Activated CD4-positive, alpha-beta T cell treated with anti-CD3 and anti-CD28 coated beads for 36 hours (primary cell): ENCODE results near the gene PCDHGB5. TPM values are rescaled to one million over a fixed set of nuclear protein-coding genes. Genes with fewer than 3 reads are reported as not detected.
"Not testable (repeated sequence)": the region's sequence is repeated elsewhere in the genome, so short reads cannot be mapped to it uniquely, and the experiment has no call there.

ENCODE experiments used
- ATAC-seq: fragments of 200-7000 bp; cut with Tn5 transposase; one replicate; pipeline ENCODE4 v1.10.0; 2021; ENCODE audit warnings: mild to moderate bottlenecking, moderate library complexity
- CTCF ChIA-PET: fragments of 350-600 bp; sonication (Branson Sonifier 250); formaldehyde crosslinking; loops from one replicate; lab custom pipeline; 2021; ENCODE audit warnings: antibody characterized with exemption; lab: Charles Lee
- POLR2A ChIA-PET: fragments of 350-600 bp; sonication (Branson Sonifier 250); formaldehyde crosslinking; loops from one replicate; lab custom pipeline; 2021; ENCODE audit warnings: antibody characterized with exemption, inconsistent platforms; lab: Charles Lee
- DNase-seq: peaks from one replicate; pipeline ENCODE4 v3.0.0-alpha.2; 2020
- H3K27ac Mint-ChIP-seq: one replicate; pipeline ENCODE4 v1.8.0; 2021; ENCODE audit warnings: mixed read lengths
- H3K27me3 Mint-ChIP-seq: one replicate; pipeline ENCODE4 v1.8.0; 2021; ENCODE audit warnings: mixed read lengths
- H3K36me3 Mint-ChIP-seq: one replicate; pipeline ENCODE4 v1.8.0; 2021; ENCODE audit warnings: low read depth, mixed read lengths
- H3K4me1 Mint-ChIP-seq: one replicate; pipeline ENCODE4 v1.8.0; 2021; ENCODE audit warnings: mixed read lengths
- H3K4me3 Mint-ChIP-seq: one replicate; pipeline ENCODE4 v1.8.0; 2021; ENCODE audit warnings: mild to moderate bottlenecking, moderate library complexity, mixed read lengths
- H3K9me3 Mint-ChIP-seq: one replicate; pipeline ENCODE4 v1.8.0; 2021; ENCODE audit warnings: low read depth, mixed read lengths
- intact Hi-C, 2 experiments: fragments of 100-400 bp; cut with DNase I in 1 of 2; cut with micrococcal nuclease in 1 of 2; formaldehyde crosslinking; loops; one replicate each; pipeline versions ENCODE4 v1.14.2 to v1.15.1; 2022 to 2024; cut with DNase I, micrococcal nuclease
- total RNA-seq, 2 experiments: library from RNA; stranded (reverse); gene quantifications; one replicate each; pipeline ENCODE4 v1.2.3, GENCODE V29; 2021

Gene PCDHGB5
- under 1 TPM; 0.05 to 0.09 TPM for total RNA-seq

DNA sequence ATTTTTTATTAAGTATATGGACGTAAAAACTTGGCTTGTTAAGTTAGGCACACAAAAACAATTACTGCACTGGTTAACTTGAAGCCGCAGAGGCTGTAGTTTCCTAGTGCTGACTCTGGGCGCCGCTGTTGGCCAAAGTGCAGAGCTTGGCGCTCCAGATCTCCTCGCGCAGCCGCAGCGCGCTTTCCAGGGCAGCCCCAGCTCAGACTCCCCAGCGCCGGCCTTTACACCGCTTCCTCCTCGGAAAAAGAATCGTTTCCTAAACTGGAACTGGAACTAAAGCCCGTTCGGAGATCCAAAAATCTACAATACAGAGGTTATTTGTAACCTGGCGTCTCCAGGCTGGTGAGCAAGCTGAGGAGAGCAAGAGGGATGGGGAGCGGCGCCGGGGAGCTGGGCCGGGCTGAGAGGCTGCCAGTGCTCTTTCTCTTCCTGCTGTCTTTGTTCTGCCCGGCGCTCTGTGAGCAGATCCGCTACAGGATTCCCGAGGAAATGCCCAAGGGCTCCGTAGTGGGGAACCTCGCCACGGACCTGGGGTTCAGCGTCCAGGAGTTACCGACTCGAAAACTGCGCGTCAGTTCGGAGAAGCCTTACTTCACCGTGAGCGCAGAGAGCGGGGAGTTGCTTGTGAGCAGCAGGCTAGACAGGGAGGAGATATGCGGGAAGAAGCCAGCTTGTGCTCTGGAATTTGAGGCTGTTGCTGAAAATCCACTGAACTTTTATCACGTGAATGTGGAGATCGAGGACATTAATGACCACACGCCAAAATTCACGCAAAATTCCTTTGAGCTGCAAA, at the start of gene PCDHGB5:
TSS of gene PCDHGB5 (plus strand) at position 192 of the 796 bp plus-strand sequence. CDS start at position 373, 181 bp downstream.
- ATAC-seq (peak; percentile 84), DNase-seq (peak; percentile 67)
- CTCF ChIA-PET = interaction anchor here (0.6 to 2.6 kb wide), 18 partner anchors 9 to 244 kb away, joined by 3 to 14 read pairs (median 4); partner anchors contain the start of genes PCDHGA10, PCDHGA11, PCDHGA12 and PCDHGB6
- H3K27ac Mint-ChIP-seq, intact Hi-C loops, POLR2A ChIA-PET, H3K4me1 Mint-ChIP-seq: not testable (repeated sequence)
- H3K27me3 Mint-ChIP-seq = peaks cover 53% of the 10 kb centered on the region
- H3K36me3 Mint-ChIP-seq = peaks cover 25% of the 10 kb centered on the region
- H3K9me3 Mint-ChIP-seq = peaks cover 17% of the 10 kb centered on the region
- peak within 1 kb of the TSS; percentile 52 for H3K4me3 Mint-ChIP-seq

- POLR2A ChIA-PET = no interaction called here
- peaks cover 17% of the 10 kb centered on the region for H3K36me3 Mint-ChIP-seq
- DNase-seq = peak; percentile 68
- CTCF ChIA-PET = interaction anchor here (0.7 to 1.6 kb wide), 6 partner anchors 12 to 208 kb away, joined by 3 to 6 read pairs (median 4); partner anchors contain the start of genes PCDHGA10, PCDHGA12, PCDHGA2 and PCDHGB3
- no peak within 1 kb of the TSS for H3K27ac Mint-ChIP-seq
- peak; percentile 71 for ATAC-seq
- no peaks in the 10 kb centered on the region for H3K4me1 Mint-ChIP-seq
- H3K27me3 Mint-ChIP-seq = peaks cover 63% of the 10 kb centered on the region
- intact Hi-C loops = loop anchor here (1.0 to 10.0 kb wide), 2 partner anchors 12 to 245 kb away; partner anchors contain the start of gene PCDHB3 (in 1 of the 2)
- peak within 1 kb of the TSS; percentile 31 for H3K4me3 Mint-ChIP-seq
- peaks cover 20% of the 10 kb centered on the region for H3K9me3 Mint-ChIP-seq
These were observed 47.7 kb upstream of the PCDHGB5 start, which contains the start of gene PCDHGB1 for GRCh38 chr5:141349917-141350619. Gene PCDHGB1 (plus strand): TSS chr5:141350099. CDS start chr5:141350261, 162 bp downstream.

- Mint-ChIP-seq H3K27ac (no peak overlapping the region), H3K27me3 (peaks cover 65% of the 10 kb centered on the region), H3K9me3 (peaks cover 14% of the 10 kb centered on the region), H3K36me3 (peaks cover 8% of the 10 kb centered on the region), H3K4me1 (no peaks in the 10 kb centered on the region), H3K4me3 (no peak overlapping the region)
- DNase-seq = no peak
- intact Hi-C loops = no loop called here
- POLR2A ChIA-PET = no interaction called here
- CTCF ChIA-PET = interaction anchor here (0.6 kb wide), 1 partner anchor 159 kb away, joined by 3 read pairs; the partner anchor contains the start of gene PCDHB10
- no peak for ATAC-seq
These were observed 46.2 kb upstream of the PCDHGB5 start for GRCh38 chr5:141351591-141351990.

DNA sequence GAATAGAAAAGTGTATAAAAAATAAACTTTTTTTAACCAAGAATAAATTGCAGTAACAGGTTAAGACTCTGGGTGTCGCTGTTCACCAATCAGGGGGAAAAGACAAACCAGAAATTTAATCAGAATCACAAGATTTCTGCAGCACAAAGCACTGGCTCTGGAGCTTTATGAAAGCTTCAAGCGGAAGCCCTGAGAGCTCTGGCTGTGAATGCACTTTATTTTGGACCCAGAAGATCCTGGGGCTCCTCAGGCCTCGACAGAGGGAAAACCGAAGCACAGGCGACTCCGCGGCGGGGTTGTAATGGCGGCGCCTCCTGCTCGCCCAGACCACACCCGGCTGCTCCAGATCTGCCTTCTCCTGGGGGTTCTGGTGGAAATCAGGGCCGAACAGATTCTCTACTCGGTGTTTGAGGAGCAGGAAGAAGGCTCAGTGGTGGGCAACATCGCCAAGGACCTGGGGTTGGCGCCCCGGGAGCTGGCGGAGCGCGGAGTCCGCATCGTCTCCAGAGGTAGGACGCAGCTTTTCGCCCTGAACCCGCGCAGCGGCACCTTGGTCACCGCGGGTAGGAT, 42.8 kb upstream of the PCDHGB5 start, which contains the start of gene PCDHGA4:
TSS of gene PCDHGA4 (plus strand) at position 122 of the 570 bp plus-strand sequence. CDS start at position 209, 87 bp downstream.
- Mint-ChIP-seq H3K27me3 (peaks cover 68% of the 10 kb centered on the region), H3K36me3 (peaks cover 9% of the 10 kb centered on the region), H3K9me3 (peaks cover 11% of the 10 kb centered on the region), H3K27ac (no peak within 1 kb of the TSS), H3K4me1 (peaks cover 2% of the 10 kb centered on the region), H3K4me3 (peak within 1 kb of the TSS; percentile 37)
- POLR2A ChIA-PET = no interaction called here
- ATAC-seq (no peak), DNase-seq (no peak)
- intact Hi-C loops = no loop called here
- CTCF ChIA-PET = interaction anchor here (0.8 to 2.0 kb wide), 11 partner anchors 9 to 203 kb away, joined by 3 to 8 read pairs (median 4); partner anchors contain the start of genes PCDHGA12, PCDHGA5, PCDHGB3 and TAF7

DNA sequence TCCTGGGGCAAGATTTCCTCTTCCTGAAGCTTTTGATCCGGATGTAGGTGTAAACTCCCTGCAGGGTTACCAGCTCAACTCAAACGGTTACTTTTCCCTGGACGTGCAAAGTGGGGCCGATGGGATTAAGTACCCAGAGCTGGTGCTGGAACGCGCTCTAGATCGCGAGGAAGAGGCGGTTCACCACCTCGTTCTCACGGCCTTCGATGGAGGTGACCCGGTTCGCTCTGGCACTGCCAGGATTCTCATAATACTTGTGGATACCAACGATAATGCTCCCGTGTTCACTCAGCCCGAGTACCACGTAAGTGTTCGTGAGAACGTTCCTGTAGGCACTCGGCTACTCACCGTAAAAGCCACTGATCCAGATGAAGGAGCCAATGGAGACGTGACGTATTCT, 42.1 kb upstream of the PCDHGB5 start:
- POLR2A ChIA-PET = no interaction called here
- no peak for ATAC-seq

GRCh38 chr5:141356133-141356532, 41.6 kb upstream of the PCDHGB5 start:
- Mint-ChIP-seq H3K9me3 (peaks cover 19% of the 10 kb centered on the region), H3K4me1 (peaks cover 2% of the 10 kb centered on the region), H3K36me3 (peaks cover 17% of the 10 kb centered on the region), H3K4me3 (no peak overlapping the region), H3K27ac (no peak overlapping the region), H3K27me3 (peaks cover 70% of the 10 kb centered on the region)
- POLR2A ChIA-PET = no interaction called here
- no peak for DNase-seq
- CTCF ChIA-PET = interaction anchor here (0.6 to 2.0 kb wide), 9 partner anchors 22 to 208 kb away, joined by 3 to 8 read pairs (median 5); partner anchors contain the start of genes PCDHGA12 and TAF7
- ATAC-seq = no peak
- intact Hi-C loops = no loop called here

More for the DNA sequence above, 42.1 kb upstream of the PCDHGB5 start:
- Mint-ChIP-seq H3K27me3 (peaks cover 70% of the 10 kb centered on the region), H3K4me1 (peaks cover 2% of the 10 kb centered on the region), H3K27ac (no peak overlapping the region), H3K4me3 (peak overlapping the region; percentile 37), H3K9me3 (peaks cover 17% of the 10 kb centered on the region), H3K36me3 (peaks cover 12% of the 10 kb centered on the region)
- CTCF ChIA-PET = interaction anchor here (0.8 to 2.0 kb wide), 10 partner anchors 8 to 209 kb away, joined by 3 to 8 read pairs (median 4); partner anchors contain the start of genes PCDHGA12, PCDHGA5 and TAF7
- no peak for DNase-seq
- intact Hi-C loops = no loop called here

- ChIA-PET POLR2A (no interaction called here), CTCF (interaction anchor here (0.6 to 1.5 kb wide), 2 partner anchors 63 to 207 kb away, joined by 3 to 5 read pairs; no protein-coding TSS in a partner anchor)
- Mint-ChIP-seq H3K4me3 (no peak overlapping the region), H3K27me3 (peaks cover 70% of the 10 kb centered on the region), H3K9me3 (peaks cover 22% of the 10 kb centered on the region), H3K4me1 (peaks cover 2% of the 10 kb centered on the region), H3K36me3 (peaks cover 19% of the 10 kb centered on the region), H3K27ac (no peak overlapping the region)
- ATAC-seq (no peak), DNase-seq (no peak)
- intact Hi-C loops = no loop called here
These were observed 40.8 kb upstream of the PCDHGB5 start for GRCh38 chr5:141356950-141357349.

DNA sequence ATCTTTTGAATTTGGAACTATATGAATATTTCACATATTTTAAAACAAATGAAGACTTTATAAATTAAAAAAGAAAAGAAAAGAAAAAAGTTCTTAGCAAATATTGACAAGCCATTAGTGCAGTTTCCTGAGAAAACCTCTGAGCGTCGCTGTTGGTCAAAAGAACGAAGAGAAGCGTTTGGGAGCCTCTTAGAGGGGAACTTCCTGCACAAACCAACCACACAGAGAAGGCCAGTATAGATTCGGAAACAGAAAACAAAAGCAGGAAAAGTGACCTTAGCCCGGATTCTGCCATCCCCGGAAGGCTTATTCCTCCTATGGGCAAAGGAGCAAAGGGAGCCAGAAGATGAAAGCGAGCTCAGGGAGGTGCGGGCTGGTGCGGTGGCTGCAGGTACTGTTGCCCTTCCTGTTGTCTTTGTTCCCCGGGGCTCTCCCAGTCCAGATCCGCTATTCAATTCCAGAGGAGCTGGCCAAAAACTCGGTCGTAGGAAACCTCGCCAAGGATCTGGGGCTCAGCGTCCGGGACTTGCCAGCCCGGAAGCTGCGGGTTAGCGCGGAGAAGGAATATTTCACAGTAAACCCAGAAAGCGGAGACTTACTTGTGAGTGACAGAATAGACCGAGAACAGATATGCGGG, 37.8 kb upstream of the PCDHGB5 start, which contains the start of gene PCDHGB2:
TSS of gene PCDHGB2 (plus strand) at position 205 of the 637 bp plus-strand sequence. CDS start at position 347, 142 bp downstream.
- ATAC-seq (peak; percentile 19), DNase-seq (no peak)
- POLR2A ChIA-PET = no interaction called here
- H3K9me3 Mint-ChIP-seq = peaks cover 32% of the 10 kb centered on the region
- CTCF ChIA-PET = interaction anchor here (1.0 to 2.4 kb wide), 5 partner anchors 10 to 204 kb away, joined by 3 to 6 read pairs (median 4); partner anchors contain the start of gene PCDHGA12
- peak within 1 kb of the TSS; percentile 61 for H3K4me3 Mint-ChIP-seq
- H3K27ac Mint-ChIP-seq = no peak within 1 kb of the TSS
- peaks cover 76% of the 10 kb centered on the region for H3K27me3 Mint-ChIP-seq
- intact Hi-C loops = loop anchor here (5.0 to 10.0 kb wide), 5 partner anchors 115 to 565 kb away; partner anchors contain the start of genes PCDHA12 (in 1 of the 2), PCDHA2 (in 1 of the 2), PCDHA8 (in 1 of the 2) and PCDHA9 (in 1 of the 2)
- H3K4me1 Mint-ChIP-seq = peaks cover 2% of the 10 kb centered on the region
- peaks cover 26% of the 10 kb centered on the region for H3K36me3 Mint-ChIP-seq

- Mint-ChIP-seq H3K4me1 (peaks cover 2% of the 10 kb centered on the region), H3K36me3 (peaks cover 34% of the 10 kb centered on the region), H3K9me3 (peaks cover 38% of the 10 kb centered on the region), H3K27me3 (peaks cover 80% of the 10 kb centered on the region), H3K4me3 (no peak overlapping the region), H3K27ac (no peak overlapping the region)
- ChIA-PET CTCF (interaction anchor here (1.1 kb wide), 1 partner anchor 25 kb away, joined by 3 read pairs; no protein-coding TSS in a partner anchor), POLR2A (no interaction called here)
- no peak for ATAC-seq
- DNase-seq = no peak
- intact Hi-C loops = loop anchor here (5.0 to 10.0 kb wide), 5 partner anchors 116 to 566 kb away; partner anchors contain the start of genes PCDHA12 (in 1 of the 2), PCDHA2 (in 1 of the 2), PCDHA8 (in 1 of the 2) and PCDHA9 (in 1 of the 2)
These were observed 37.1 kb upstream of the PCDHGB5 start for GRCh38 chr5:141360685-141361084.
